Uterus (tissue), 2 donors: ENCODE measurements around the gene OR52E8.
A peak's percentile ranks its signal among the peaks of the same experiment; 100 is the strongest.

Source experiments
- POLR2A ChIP-seq, 2 donors: fragments of 450-650 bp; IDR thresholded peaks; one replicate each; pipeline ENCODE4 v1.6.1; 2016; ENCODE audit warnings: antibody characterized with exemption in 2 of 2, mild to moderate bottlenecking in 1 of 2, moderate library complexity in 1 of 2
- TF ChIP-seq, protein P1 (sequence below), 4 experiments: fragments of 200-600 bp in 2 of 4; fragments of 450-650 bp in 2 of 4; sonication (generic) in 2 of 4; IDR thresholded peaks; one replicate each; pipeline ENCODE4 v1.5.1; 2016 to 2019; ENCODE audit warnings: antibody characterized with exemption in 4 of 4, mild to moderate bottlenecking in 2 of 4, moderate library complexity in 1 of 4

GRCh38 chr11:5891216-5891800, 33.8 kb upstream of the OR52E8 start:
- no peak for TF ChIP-seq POLR2A (IDR thresholded peaks at IDR 0.05)
- TF ChIP-seq, protein P1, sequence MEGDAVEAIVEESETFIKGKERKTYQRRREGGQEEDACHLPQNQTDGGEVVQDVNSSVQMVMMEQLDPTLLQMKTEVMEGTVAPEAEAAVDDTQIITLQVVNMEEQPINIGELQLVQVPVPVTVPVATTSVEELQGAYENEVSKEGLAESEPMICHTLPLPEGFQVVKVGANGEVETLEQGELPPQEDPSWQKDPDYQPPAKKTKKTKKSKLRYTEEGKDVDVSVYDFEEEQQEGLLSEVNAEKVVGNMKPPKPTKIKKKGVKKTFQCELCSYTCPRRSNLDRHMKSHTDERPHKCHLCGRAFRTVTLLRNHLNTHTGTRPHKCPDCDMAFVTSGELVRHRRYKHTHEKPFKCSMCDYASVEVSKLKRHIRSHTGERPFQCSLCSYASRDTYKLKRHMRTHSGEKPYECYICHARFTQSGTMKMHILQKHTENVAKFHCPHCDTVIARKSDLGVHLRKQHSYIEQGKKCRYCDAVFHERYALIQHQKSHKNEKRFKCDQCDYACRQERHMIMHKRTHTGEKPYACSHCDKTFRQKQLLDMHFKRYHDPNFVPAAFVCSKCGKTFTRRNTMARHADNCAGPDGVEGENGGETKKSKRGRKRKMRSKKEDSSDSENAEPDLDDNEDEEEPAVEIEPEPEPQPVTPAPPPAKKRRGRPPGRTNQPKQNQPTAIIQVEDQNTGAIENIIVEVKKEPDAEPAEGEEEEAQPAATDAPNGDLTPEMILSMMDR (IDR thresholded peaks at IDR 0.05), result peak in 1 of 4 experiments; percentile 18
